ENCODE data around the gene MAPK8IP3.
"Not testable (repeated sequence)": the region's sequence is repeated elsewhere in the genome, so short reads cannot be mapped to it uniquely, and the experiment has no call there.

Gene MAPK8IP3

DNA sequence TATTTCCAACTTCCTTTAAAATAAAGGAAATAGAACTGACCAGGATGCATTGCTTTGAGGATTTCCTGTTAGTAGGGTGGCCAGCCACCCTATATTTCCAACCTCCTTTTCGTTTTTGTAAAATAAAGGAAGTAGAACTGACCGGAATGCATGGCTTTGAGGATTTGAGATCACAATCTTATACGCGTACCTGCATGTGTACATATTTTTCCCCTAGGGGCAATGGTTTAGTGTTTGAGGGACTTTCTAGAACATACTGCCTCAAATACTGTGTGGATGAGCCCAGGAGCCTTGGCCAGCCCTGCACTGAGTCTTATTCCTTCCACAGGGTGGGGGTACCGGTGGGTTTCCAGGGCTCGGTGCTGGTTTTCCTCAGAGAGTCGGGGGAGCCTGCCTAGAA is 25.6 kb downstream of the MAPK8IP3 start:
- Histone ChIP-seq H3K36me3 (ENCODE audit: control insufficient read depth in 1 of 2, insufficient read depth in 2 of 2, low read depth in 1 of 2, low read length in 2 of 2) (peaks cover 74 to 88% of the 10 kb centered on the region in 2 experiments), H4K8ac (ENCODE audit: low read length) (no peak overlapping the region), H3K4me2 (ENCODE audit: low read length, poor library complexity, severe bottlenecking) (no peak overlapping the region), H3K4me3 (ENCODE audit: insufficient read depth in 1 of 2, low read depth in 1 of 2, low read length in 2 of 2) (no peak overlapping the region), H3K9ac (ENCODE audit: low read length) (no peak overlapping the region), H3K27me3 (ENCODE audit: control insufficient read depth in 1 of 2, insufficient read depth in 1 of 2, low read length in 2 of 2) (no peaks in the 10 kb centered on the region), H2BK12ac (ENCODE audit: low read length in 2 of 2) (no peak overlapping the region), H3K9me3 (ENCODE audit: control insufficient read depth, low read length) (no peaks in the 10 kb centered on the region), H2AK5ac (ENCODE audit: low read length, severe bottlenecking) (no peak overlapping the region), H3K4me1 (ENCODE audit: control insufficient read depth, insufficient read depth, low read depth, low read length) (peaks cover 1% of the 10 kb centered on the region), H2BK15ac (ENCODE audit: low read depth, poor library complexity, severe bottlenecking) (no peak overlapping the region), H3K79me1 (replicated peaks; ENCODE audit: low read length, poor library complexity, severe bottlenecking) (peaks cover 55% of the 10 kb centered on the region), H3K4ac (ENCODE audit: low read depth in 1 of 2, low read length in 2 of 2) (no peak overlapping the region), H4K91ac (ENCODE audit: low read length) (no peak overlapping the region), H3K23ac (ENCODE audit: low read length in 2 of 2) (no peak overlapping the region), H2AFZ (ENCODE audit: low read depth, low read length) (no peak overlapping the region), H2BK5ac (ENCODE audit: low read depth, low read length, poor library complexity, severe bottlenecking) (no peak overlapping the region), H2BK120ac (ENCODE audit: low read depth, low read length) (no peak overlapping the region), H3K18ac (ENCODE audit: low read depth in 1 of 2, low read length in 2 of 2) (no peak overlapping the region), H3K14ac (ENCODE audit: low read length in 2 of 2) (no peak overlapping the region), H3K27ac (ENCODE audit: low read length, poor library complexity, severe bottlenecking) (no peak overlapping the region)
- DNase-seq, result no peak
- WGBS, result 79% methylated on average over 7 of the region's 7 CpGs

DNA sequence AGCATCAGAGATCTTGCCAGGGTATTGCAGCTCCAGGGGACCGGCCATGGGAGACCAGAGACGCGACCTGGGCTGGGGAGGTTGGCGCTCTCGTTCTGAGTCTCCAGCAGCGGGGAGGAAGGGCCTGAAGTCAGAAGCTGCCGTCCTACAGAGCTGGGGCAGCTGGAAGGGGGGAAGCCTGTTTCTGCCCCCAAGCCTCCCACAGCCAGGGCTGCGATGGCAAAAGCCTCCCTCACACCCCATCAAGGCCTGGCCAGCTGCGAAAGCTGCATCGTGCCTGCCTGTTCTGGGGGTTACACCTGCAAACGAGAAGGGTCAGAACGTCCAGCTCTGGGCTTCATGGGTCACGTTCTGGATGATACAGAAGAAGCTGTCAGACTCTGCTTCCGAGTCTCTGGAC is 26.1 kb downstream of the MAPK8IP3 start:
- Histone ChIP-seq H2AK5ac (ENCODE audit: low read length, severe bottlenecking) (no peak overlapping the region), H4K91ac (ENCODE audit: low read length) (no peak overlapping the region), H3K23ac (ENCODE audit: low read length in 2 of 2) (no peak overlapping the region), H3K18ac (ENCODE audit: low read depth in 1 of 2, low read length in 2 of 2) (no peak overlapping the region), H2BK5ac (ENCODE audit: low read depth, low read length, poor library complexity, severe bottlenecking) (no peak overlapping the region), H3K4me2 (ENCODE audit: low read length, poor library complexity, severe bottlenecking) (no peak overlapping the region), H4K8ac (ENCODE audit: low read length) (no peak overlapping the region), H3K4me3 (ENCODE audit: insufficient read depth in 1 of 2, low read depth in 1 of 2, low read length in 2 of 2) (no peak overlapping the region), H3K9me3 (ENCODE audit: control insufficient read depth, low read length) (no peaks in the 10 kb centered on the region), H3K27ac (ENCODE audit: low read length, poor library complexity, severe bottlenecking) (no peak overlapping the region), H3K4ac (ENCODE audit: low read depth in 1 of 2, low read length in 2 of 2) (no peak overlapping the region), H2BK15ac (ENCODE audit: low read depth, poor library complexity, severe bottlenecking) (no peak overlapping the region), H3K9ac (ENCODE audit: low read length) (no peak overlapping the region), H3K79me1 (replicated peaks; ENCODE audit: low read length, poor library complexity, severe bottlenecking) (peaks cover 51% of the 10 kb centered on the region), H3K14ac (ENCODE audit: low read length in 2 of 2) (no peak overlapping the region), H2AFZ (ENCODE audit: low read depth, low read length) (no peak overlapping the region), H3K4me1 (ENCODE audit: control insufficient read depth, insufficient read depth, low read depth, low read length) (peaks cover 1% of the 10 kb centered on the region), H3K36me3 (ENCODE audit: control insufficient read depth in 1 of 2, insufficient read depth in 2 of 2, low read depth in 1 of 2, low read length in 2 of 2) (peaks cover 69 to 88% of the 10 kb centered on the region in 2 experiments), H3K27me3 (ENCODE audit: control insufficient read depth in 1 of 2, insufficient read depth in 1 of 2, low read length in 2 of 2) (no peaks in the 10 kb centered on the region), H2BK120ac (ENCODE audit: low read depth, low read length) (no peak overlapping the region), H2BK12ac (ENCODE audit: low read length in 2 of 2) (no peak overlapping the region)
- WGBS, result 92% methylated on average over 13 of the region's 14 CpGs
- no peak for DNase-seq

DNA sequence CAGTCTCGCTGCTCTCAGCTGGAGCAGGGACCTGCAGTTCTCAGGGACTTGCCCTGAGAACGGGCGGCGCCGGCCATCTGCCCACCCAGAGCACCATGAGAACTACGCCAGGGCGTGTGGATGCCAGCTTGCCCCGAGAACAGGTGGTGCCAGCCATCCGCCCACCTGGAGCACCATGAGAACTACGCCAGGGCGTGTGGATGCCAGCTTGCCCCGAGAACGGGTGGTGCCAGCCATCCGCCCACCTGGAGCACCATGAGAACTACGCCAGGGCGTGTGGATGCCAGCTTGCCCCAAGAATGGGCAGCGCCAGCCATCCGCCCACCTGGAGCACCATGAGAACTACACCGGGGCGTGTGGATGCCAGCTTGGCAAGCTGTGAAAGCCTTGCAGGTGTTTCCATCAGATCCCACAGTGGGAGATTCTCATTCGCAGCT is 26.6 kb downstream of the MAPK8IP3 start:
- Histone ChIP-seq H3K36me3 (ENCODE audit: control insufficient read depth in 1 of 2, insufficient read depth in 2 of 2, low read depth in 1 of 2, low read length in 2 of 2) (peaks cover 64 to 85% of the 10 kb centered on the region in 2 experiments), H3K79me1 (replicated peaks; ENCODE audit: low read length, poor library complexity, severe bottlenecking) (peaks cover 48% of the 10 kb centered on the region)
- H3K27me3 ChIP-seq (ENCODE audit: control insufficient read depth in 1 of 2, insufficient read depth in 1 of 2, low read length in 2 of 2); H4K91ac ChIP-seq (ENCODE audit: low read length); H2BK120ac ChIP-seq (ENCODE audit: low read depth, low read length); H3K9ac ChIP-seq (ENCODE audit: low read length); H2BK5ac ChIP-seq (ENCODE audit: low read depth, low read length, poor library complexity, severe bottlenecking); H3K4me1 ChIP-seq (ENCODE audit: control insufficient read depth, insufficient read depth, low read depth, low read length); H3K4me2 ChIP-seq (ENCODE audit: low read length, poor library complexity, severe bottlenecking); H3K9me3 ChIP-seq (ENCODE audit: control insufficient read depth, low read length); H3K27ac ChIP-seq (ENCODE audit: low read length, poor library complexity, severe bottlenecking); H2AFZ ChIP-seq (ENCODE audit: low read depth, low read length); DNase-seq; H3K4me3 ChIP-seq (ENCODE audit: insufficient read depth in 1 of 2, low read depth in 1 of 2, low read length in 2 of 2); H2BK15ac ChIP-seq (ENCODE audit: low read depth, poor library complexity, severe bottlenecking); H3K4ac ChIP-seq (ENCODE audit: low read depth in 1 of 2, low read length in 2 of 2); H3K14ac ChIP-seq (ENCODE audit: low read length in 2 of 2); H4K8ac ChIP-seq (ENCODE audit: low read length); H3K18ac ChIP-seq (ENCODE audit: low read depth in 1 of 2, low read length in 2 of 2); H2BK12ac ChIP-seq (ENCODE audit: low read length in 2 of 2); H3K23ac ChIP-seq (ENCODE audit: low read length in 2 of 2); H2AK5ac ChIP-seq (ENCODE audit: low read length, severe bottlenecking): not testable (repeated sequence)
- WGBS, result 98% methylated on average over 21 of the region's 21 CpGs

DNA sequence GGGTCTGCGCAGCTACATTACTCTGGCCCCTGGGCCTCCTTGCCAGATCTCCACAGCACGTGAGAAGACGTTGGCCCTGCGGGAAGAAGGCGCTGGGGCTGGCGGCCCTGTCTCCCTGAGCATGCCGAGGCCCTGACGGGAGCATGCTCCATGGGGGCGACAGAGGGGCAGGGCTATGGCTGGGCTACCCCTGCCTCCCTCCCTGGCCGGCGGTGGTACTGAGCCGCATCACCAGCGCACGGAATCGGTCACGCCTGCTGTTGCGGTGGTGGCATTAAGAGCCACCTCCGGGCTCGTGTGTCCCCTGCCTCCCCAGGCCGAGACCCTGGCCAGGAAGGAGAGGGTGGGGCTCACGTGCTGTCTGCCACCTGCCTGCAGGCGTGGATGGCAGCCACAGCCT is 28.1 kb downstream of the MAPK8IP3 start:
- H3K36me3 ChIP-seq (ENCODE audit: control insufficient read depth in 1 of 2, insufficient read depth in 2 of 2, low read depth in 1 of 2, low read length in 2 of 2), result peaks cover 53 to 77% of the 10 kb centered on the region in 2 experiments
- H4K91ac ChIP-seq (ENCODE audit: low read length), result no peak overlapping the region
- H3K14ac ChIP-seq (ENCODE audit: low read length in 2 of 2), result no peak overlapping the region
- H2BK15ac ChIP-seq (ENCODE audit: low read depth, poor library complexity, severe bottlenecking), result no peak overlapping the region
- H3K9ac ChIP-seq (ENCODE audit: low read length), result no peak overlapping the region
- H3K9me3 ChIP-seq (ENCODE audit: control insufficient read depth, low read length), result no peaks in the 10 kb centered on the region
- no peak for DNase-seq
- no peak overlapping the region for H3K4me2 ChIP-seq (ENCODE audit: low read length, poor library complexity, severe bottlenecking)
- H3K79me1 ChIP-seq (replicated peaks; ENCODE audit: low read length, poor library complexity, severe bottlenecking), result peaks cover 36% of the 10 kb centered on the region
- H3K27ac ChIP-seq (ENCODE audit: low read length, poor library complexity, severe bottlenecking), result no peak overlapping the region
- H3K18ac ChIP-seq (ENCODE audit: low read depth in 1 of 2, low read length in 2 of 2), result no peak overlapping the region
- no peak overlapping the region for H2BK5ac ChIP-seq (ENCODE audit: low read depth, low read length, poor library complexity, severe bottlenecking)
- H3K4me1 ChIP-seq (ENCODE audit: control insufficient read depth, insufficient read depth, low read depth, low read length), result peaks cover 1% of the 10 kb centered on the region
- no peak overlapping the region for H2BK12ac ChIP-seq (ENCODE audit: low read length in 2 of 2)
- H2AFZ ChIP-seq (ENCODE audit: low read depth, low read length), result no peak overlapping the region
- no peak overlapping the region for H3K23ac ChIP-seq (ENCODE audit: low read length in 2 of 2)
- WGBS, result 98% methylated on average over 22 of the region's 22 CpGs
- no peaks in the 10 kb centered on the region for H3K27me3 ChIP-seq (ENCODE audit: control insufficient read depth in 1 of 2, insufficient read depth in 1 of 2, low read length in 2 of 2)
- H3K4ac ChIP-seq (ENCODE audit: low read depth in 1 of 2, low read length in 2 of 2), result no peak overlapping the region
- no peak overlapping the region for H2AK5ac ChIP-seq (ENCODE audit: low read length, severe bottlenecking)
- H3K4me3 ChIP-seq (ENCODE audit: insufficient read depth in 1 of 2, low read depth in 1 of 2, low read length in 2 of 2), result no peak overlapping the region
- H2BK120ac ChIP-seq (ENCODE audit: low read depth, low read length), result no peak overlapping the region
- no peak overlapping the region for H4K8ac ChIP-seq (ENCODE audit: low read length)

All from mesenchymal stem cell (in vitro differentiated cells and primary cell).